GM13977 (cell line): ENCODE measurements around the gene MRPL43.

Source experiments
- DNase-seq: peaks from one replicate; pipeline ENCODE4 v3.0.0; 2012; ENCODE audit warnings: low spot score
- in situ Hi-C: fragments of 300-500 bp; cut with MboI; formaldehyde crosslinking; loops from one replicate; pipeline ENCODE4 v1.12.0; 2022; ENCODE audit warnings: low sequenced_read_pairs, low pct_unique_long_range_greater_than_20kb, mixed read lengths, inconsistent platforms; ENCODE audit not compliant: unreplicated experiment
- TF ChIP-seq, protein P1 (sequence below): IDR thresholded peaks from 2 replicates; pipeline ENCODE4 v1.5.1; 2012; ENCODE audit warnings: mild to moderate bottlenecking, control low read depth; ENCODE audit not compliant: insufficient read depth; ENCODE audit errors: extremely low read depth, missing control alignments

Gene MRPL43

DNA sequence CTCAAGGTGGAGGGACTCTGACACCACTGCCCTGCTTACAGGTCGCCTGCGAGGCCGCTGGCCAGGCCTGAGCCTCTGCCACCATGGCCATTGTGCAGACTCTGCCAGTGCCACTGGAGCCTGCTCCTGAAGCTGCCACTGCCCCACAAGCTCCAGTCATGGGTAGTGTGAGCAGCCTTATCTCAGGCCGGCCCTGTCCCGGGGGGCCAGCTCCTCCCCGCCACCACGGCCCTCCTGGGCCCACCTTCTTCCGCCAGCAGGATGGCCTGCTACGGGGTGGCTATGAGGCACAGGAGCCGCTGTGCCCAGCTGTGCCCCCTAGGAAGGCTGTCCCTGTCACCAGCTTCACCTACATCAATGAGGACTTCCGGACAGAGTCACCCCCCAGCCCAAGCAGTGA, 15.2 kb upstream of the MRPL43 start:
- TF ChIP-seq, protein P1, sequence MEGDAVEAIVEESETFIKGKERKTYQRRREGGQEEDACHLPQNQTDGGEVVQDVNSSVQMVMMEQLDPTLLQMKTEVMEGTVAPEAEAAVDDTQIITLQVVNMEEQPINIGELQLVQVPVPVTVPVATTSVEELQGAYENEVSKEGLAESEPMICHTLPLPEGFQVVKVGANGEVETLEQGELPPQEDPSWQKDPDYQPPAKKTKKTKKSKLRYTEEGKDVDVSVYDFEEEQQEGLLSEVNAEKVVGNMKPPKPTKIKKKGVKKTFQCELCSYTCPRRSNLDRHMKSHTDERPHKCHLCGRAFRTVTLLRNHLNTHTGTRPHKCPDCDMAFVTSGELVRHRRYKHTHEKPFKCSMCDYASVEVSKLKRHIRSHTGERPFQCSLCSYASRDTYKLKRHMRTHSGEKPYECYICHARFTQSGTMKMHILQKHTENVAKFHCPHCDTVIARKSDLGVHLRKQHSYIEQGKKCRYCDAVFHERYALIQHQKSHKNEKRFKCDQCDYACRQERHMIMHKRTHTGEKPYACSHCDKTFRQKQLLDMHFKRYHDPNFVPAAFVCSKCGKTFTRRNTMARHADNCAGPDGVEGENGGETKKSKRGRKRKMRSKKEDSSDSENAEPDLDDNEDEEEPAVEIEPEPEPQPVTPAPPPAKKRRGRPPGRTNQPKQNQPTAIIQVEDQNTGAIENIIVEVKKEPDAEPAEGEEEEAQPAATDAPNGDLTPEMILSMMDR: no peak
- in situ Hi-C loops: no loop called here
- no peak for DNase-seq

DNA sequence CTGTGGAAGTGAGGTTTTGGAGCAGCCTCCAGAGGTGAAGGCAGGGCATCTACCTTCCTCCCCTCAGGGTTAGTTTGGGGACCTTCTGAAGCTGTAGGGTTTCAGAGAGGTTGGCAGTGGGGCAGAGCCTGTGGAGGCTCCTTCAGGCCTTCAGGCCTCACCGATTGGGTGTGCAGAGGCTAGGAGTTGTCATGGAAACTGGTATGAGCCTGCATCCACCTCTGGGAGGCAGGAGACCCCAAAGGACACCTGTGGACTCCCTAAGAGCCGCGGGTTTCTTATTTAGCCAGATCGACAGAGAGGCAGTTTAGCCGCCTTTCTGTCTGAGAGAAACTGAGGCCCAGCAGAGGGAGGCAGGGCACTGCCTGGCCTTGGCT, 14.3 kb upstream of the MRPL43 start:
- TF ChIP-seq, protein P1: no peak
- in situ Hi-C loops: no loop called here
- DNase-seq: no peak

DNA sequence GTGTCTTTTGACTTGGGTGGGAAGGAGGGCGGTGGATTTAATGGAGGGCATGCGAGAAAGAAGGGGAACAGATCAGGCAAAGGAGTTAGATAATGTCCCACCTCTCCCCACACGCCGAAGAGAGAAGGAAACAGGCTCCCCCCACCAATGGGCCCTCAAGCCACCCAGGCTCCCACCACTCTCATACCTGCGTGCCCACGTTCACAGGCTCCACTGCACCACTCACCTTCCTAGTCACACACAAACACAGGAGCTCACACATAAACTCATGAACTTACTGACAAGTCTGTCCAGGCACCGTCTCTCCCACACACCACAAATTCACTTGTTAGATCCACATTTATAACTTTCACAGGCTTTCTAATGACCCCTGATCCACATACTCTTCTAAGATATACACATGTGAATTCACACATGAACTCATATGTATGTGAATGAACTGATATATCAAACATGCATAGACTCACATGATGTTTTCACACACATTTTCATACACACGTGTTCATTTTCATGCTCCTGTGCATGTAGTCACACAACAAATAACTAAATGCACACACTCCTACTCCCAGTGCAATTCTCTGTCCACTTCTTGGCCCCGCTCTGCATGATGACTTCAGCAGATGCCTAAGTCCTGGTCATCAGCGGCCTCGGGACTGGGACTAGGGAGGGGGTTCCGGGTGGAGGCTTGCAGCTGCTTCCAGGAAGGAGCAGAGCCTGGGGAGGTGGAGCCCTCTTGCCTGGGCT, 13.8 kb upstream of the MRPL43 start:
- in situ Hi-C loops: no loop called here
- TF ChIP-seq, protein P1: no peak
- DNase-seq: no peak

DNA sequence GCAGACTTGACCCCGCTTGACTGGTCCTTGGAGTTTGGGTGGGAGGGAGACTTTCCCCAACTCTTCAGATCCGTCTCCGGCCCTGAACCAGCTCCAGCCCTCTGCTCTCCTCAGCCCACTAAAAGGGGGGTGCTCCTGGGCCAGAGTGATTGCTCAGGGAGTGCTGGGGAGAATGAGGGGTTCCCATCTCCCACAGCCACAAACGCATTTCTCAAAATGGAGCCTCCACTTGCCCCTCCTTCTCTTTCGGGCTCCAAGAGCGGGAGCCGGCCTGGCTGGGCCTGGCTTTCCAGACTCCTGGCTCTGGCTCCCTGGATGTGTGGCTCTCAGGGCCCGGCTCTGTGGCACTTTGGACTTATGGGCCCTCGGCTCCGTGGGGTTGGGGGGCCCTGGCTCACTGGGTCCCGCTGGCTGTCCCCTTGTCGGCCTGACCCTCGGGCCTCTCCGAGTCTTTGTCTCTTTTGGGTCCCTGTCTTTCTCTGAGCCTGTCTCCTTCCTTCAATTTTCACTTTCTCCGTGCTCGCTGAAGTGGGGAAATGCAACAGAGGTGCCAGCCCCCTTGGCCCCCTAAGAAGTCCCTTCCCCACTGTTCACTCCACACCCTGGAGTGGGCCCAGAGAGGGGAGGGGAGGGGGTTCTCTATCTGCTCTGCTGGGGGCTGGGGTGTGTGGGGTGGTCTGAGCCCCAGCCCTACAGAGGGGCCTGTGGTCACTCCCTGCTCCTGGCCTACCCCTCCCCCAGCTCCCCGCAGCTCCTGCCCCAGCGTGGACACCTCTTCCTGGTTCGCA, 13.0 kb upstream of the MRPL43 start:
- TF ChIP-seq, protein P1: no peak
- no peak for DNase-seq
- in situ Hi-C loops: no loop called here

DNA sequence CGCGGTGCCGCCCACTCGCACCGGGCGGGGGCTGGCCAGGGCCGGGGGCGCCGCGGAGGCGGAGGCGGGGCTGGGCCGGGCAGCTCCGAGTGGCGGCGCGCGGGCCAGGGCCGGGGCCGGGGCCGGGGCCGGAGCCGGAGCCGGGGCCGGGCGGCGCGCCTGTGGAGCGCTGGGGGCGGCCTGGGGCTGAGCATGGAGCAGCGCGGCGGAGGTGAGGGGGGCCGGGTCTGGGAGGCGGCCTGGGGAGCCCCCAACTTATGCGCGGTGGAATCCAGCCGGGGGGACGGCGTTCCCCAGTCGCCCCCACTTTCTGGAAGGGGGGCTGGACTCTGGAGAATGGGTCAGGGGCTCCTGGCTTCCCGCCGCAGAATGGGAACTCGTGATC, 12.4 kb upstream of the MRPL43 start, which contains the start of gene LZTS2:
TSS of gene LZTS2 (plus strand) at position 67 of the 385 bp plus-strand sequence. CDS start 2,731 bp downstream, outside the sequence.
- TF ChIP-seq, protein P1: no peak
- in situ Hi-C loops: no loop called here
- DNase-seq: no peak

DNA sequence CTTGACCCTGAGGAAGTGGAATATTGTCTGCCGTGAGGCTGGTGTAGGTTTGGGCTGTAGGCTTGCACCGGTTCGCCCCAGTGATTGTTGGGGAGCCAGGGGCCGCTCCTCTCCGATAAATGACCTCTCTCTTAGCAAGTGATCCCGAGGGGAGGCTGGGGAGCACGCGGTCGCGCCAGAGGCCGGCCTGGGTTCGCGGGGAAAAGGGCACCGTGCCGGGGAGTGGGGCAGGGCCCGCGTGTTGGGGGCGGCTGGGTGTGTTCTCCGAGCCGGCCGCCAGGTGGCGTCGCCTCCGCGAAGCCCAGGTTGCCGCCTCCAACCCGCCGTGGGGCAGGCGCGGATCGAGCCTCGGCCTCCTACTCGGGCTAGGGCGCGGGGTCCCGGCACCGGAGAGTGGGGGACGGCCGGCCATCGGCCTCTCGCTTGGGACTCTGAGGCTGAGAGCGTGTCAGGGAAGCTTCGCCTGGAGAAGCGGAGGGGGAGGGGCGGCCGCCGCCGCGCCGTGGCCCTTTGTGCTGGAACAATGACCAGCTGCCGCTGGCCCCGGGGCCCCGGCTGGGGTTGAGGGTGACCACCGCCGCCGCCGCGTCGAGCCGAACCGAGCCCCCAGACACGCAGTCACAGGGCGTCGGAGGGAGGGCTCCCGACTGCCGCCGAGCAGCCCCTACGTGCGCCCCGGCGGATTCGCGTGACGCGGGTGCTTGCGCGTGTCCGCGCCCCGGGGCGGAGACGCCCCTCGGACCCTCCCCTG, 11.9 kb upstream of the MRPL43 start:
- peak; percentile 96 for DNase-seq
- TF ChIP-seq, protein P1: peak; percentile 92
- in situ Hi-C loops: no loop called here
